ENCODE measurements around the gene ATP1A3.
A peak's percentile ranks its signal among the peaks of the same experiment; 100 is the strongest.

Gene ATP1A3

GRCh38 chr19:41930926-41931592 is 63.0 kb downstream of the ATP1A3 start:
- Histone ChIP-seq H3K79me2 (no peaks in the 10 kb centered on the region), H3K27me3 (ENCODE audit: control insufficient read depth, insufficient read depth, low read length) (no peaks in the 10 kb centered on the region), H3K4me3 (ENCODE audit: low read depth, low read length) (no peak overlapping the region), H3K27ac (no peak overlapping the region), H3K36me3 (ENCODE audit: control insufficient read depth, insufficient read depth, low read length) (no peaks in the 10 kb centered on the region), H3K9ac (no peak overlapping the region), H2AFZ (no peak overlapping the region), H3K9me3 (ENCODE audit: control insufficient read depth, low read length) (no peaks in the 10 kb centered on the region), H3K4me1 (peaks cover 24% of the 10 kb centered on the region), H3K4me2 (ENCODE audit: low read length) (no peak overlapping the region)
- TF ChIP-seq CTCF (IDR thresholded peaks at IDR 0.05), result peak; percentile 26

GRCh38 chr19:41930322-41930722 is 63.7 kb downstream of the ATP1A3 start:
- Histone ChIP-seq H3K4me1 (peaks cover 22% of the 10 kb centered on the region), H3K4me3 (ENCODE audit: low read depth, low read length) (no peak overlapping the region), H3K27ac (no peak overlapping the region), H3K79me2 (no peaks in the 10 kb centered on the region), H3K4me2 (ENCODE audit: low read length) (no peak overlapping the region), H3K36me3 (ENCODE audit: control insufficient read depth, insufficient read depth, low read length) (no peaks in the 10 kb centered on the region), H3K9ac (no peak overlapping the region), H3K27me3 (ENCODE audit: control insufficient read depth, insufficient read depth, low read length) (no peaks in the 10 kb centered on the region), H2AFZ (no peak overlapping the region), H3K9me3 (ENCODE audit: control insufficient read depth, low read length) (no peaks in the 10 kb centered on the region)
- TF ChIP-seq CTCF (IDR thresholded peaks at IDR 0.05), result no peak

- Histone ChIP-seq H3K4me3 (ENCODE audit: low read depth, low read length) (no peak overlapping the region), H3K27ac (no peak overlapping the region), H3K9ac (no peak overlapping the region), H3K9me3 (ENCODE audit: control insufficient read depth, low read length) (no peaks in the 10 kb centered on the region), H3K36me3 (ENCODE audit: control insufficient read depth, insufficient read depth, low read length) (no peaks in the 10 kb centered on the region), H3K79me2 (no peaks in the 10 kb centered on the region), H3K27me3 (ENCODE audit: control insufficient read depth, insufficient read depth, low read length) (no peaks in the 10 kb centered on the region), H3K4me2 (ENCODE audit: low read length) (no peak overlapping the region), H3K4me1 (peaks cover 20% of the 10 kb centered on the region), H2AFZ (no peak overlapping the region)
- no peak for TF ChIP-seq CTCF (IDR thresholded peaks at IDR 0.05)
Observed at GRCh38 chr19:41929536-41930071, 64.4 kb downstream of the ATP1A3 start.

GRCh38 chr19:41928754-41929535 is 65.1 kb downstream of the ATP1A3 start:
- no peaks in the 10 kb centered on the region for H3K79me2 ChIP-seq
- H3K27me3 ChIP-seq (ENCODE audit: control insufficient read depth, insufficient read depth, low read length), result no peaks in the 10 kb centered on the region
- H3K4me2 ChIP-seq (ENCODE audit: low read length), result peak overlapping the region; percentile 93
- H3K4me1 ChIP-seq, result peaks cover 20% of the 10 kb centered on the region
- peak overlapping the region; percentile 33 for H2AFZ ChIP-seq
- no peak overlapping the region for H3K27ac ChIP-seq
- H3K9me3 ChIP-seq (ENCODE audit: control insufficient read depth, low read length), result no peaks in the 10 kb centered on the region
- TF ChIP-seq CTCF (IDR thresholded peaks at IDR 0.05), result no peak
- H3K4me3 ChIP-seq (ENCODE audit: low read depth, low read length), result peak overlapping the region; percentile 60
- no peaks in the 10 kb centered on the region for H3K36me3 ChIP-seq (ENCODE audit: control insufficient read depth, insufficient read depth, low read length)
- no peak overlapping the region for H3K9ac ChIP-seq

Data from parathyroid adenoma (tissue), 2 donors.